ENCODE data around the gene MYZAP.

The MYZAP gene

DNA sequence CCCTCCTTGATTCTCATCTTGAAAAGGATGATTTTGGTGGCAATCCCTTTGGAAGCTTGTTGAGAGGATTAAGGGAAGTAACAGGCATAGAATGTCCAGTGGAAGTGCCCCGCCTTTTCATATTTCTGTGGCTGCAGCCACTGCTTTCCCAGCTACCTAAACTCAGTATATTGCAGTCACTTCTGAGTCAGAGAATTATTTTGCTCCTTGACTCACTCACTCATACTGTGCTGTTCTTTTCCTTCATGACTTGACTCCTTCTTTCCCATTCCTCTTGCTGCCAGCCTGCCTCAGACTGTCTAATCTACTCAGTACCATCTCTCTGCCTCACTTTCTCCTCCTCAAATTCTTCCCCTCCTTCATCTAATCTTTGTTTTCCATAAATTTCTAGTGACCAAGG lies 88.3 kb downstream of the MYZAP start:
- peak overlapping the region in 1 of 2 donors; percentile 12 for H3K4me3 ChIP-seq (replicated peaks in 1 of 2; ENCODE audit: low read depth in 2 of 2, low read length in 2 of 2)
- peak; percentile 51 to 86 for DNase-seq (ENCODE audit: low read depth in 2 of 2)
- no peak for TF ChIP-seq CTCF (IDR thresholded peaks at IDR 0.05; ENCODE audit: low read depth, low read length)

GRCh38 chr15:57681011-57681410 lies 89.3 kb downstream of the MYZAP start:
- no peak for TF ChIP-seq CTCF (IDR thresholded peaks at IDR 0.05; ENCODE audit: low read depth, low read length)
- H3K4me3 ChIP-seq (replicated peaks in 1 of 2; ENCODE audit: low read depth in 2 of 2, low read length in 2 of 2) = no peak overlapping the region
- DNase-seq (ENCODE audit: low read depth in 2 of 2) = no peak

- no peak overlapping the region for H3K4me3 ChIP-seq (replicated peaks in 1 of 2; ENCODE audit: low read depth in 2 of 2, low read length in 2 of 2)
- DNase-seq (ENCODE audit: low read depth in 2 of 2) = no peak
- TF ChIP-seq CTCF (IDR thresholded peaks at IDR 0.05; ENCODE audit: low read depth, low read length) = no peak
Observed at GRCh38 chr15:57683481-57683880, 91.8 kb downstream of the MYZAP start.

DNA sequence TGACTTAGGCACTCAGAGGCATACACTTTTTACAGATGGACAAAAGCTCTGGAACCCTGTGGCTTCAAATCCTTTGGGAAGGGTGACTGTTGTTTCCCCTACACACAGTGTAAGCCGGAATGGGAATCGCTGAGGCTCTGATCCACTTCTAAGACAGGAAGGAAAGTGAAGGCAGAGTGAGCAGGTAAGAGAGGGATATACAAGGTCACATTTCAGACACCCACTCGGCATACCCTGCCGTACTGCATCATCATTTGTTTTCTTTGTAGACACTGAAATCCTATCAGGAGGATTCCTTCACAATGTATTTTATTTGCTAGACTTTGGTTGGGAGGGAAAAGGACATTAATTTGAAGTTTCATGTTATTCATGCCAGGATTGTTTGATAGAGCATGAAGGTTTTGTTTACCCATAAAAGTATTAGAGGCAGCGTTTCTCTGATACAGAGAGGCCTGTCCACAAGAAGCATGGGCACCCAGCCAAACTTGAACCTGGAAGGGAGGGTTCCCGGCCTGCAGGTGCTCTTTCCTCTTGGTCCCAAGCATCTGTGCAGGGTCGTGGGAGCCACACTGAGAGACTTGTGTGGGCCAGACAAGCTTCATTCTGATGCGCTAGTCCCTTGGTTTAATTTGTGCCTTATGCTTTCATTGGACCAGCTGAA lies 92.9 kb downstream of the MYZAP start:
- TF ChIP-seq CTCF (IDR thresholded peaks at IDR 0.05; ENCODE audit: low read depth, low read length) = no peak
- no peak for DNase-seq (ENCODE audit: low read depth in 2 of 2)
- H3K4me3 ChIP-seq (replicated peaks in 1 of 2; ENCODE audit: low read depth in 2 of 2, low read length in 2 of 2) = no peak overlapping the region

GRCh38 chr15:57685306-57686095 lies 93.8 kb downstream of the MYZAP start:
- no peak overlapping the region for H3K4me3 ChIP-seq (replicated peaks in 1 of 2; ENCODE audit: low read depth in 2 of 2, low read length in 2 of 2)
- no peak for DNase-seq (ENCODE audit: low read depth in 2 of 2)
- no peak for TF ChIP-seq CTCF (IDR thresholded peaks at IDR 0.05; ENCODE audit: low read depth, low read length)

- H3K4me3 ChIP-seq (replicated peaks in 1 of 2; ENCODE audit: low read depth in 2 of 2, low read length in 2 of 2) = no peak overlapping the region
- TF ChIP-seq CTCF (IDR thresholded peaks at IDR 0.05; ENCODE audit: low read depth, low read length) = no peak
- peak; percentile 50 to 82 for DNase-seq (ENCODE audit: low read depth in 2 of 2)
Observed at GRCh38 chr15:57686657-57687056, 95.0 kb downstream of the MYZAP start.

Data from cardiac fibroblast (primary cell).